Adipocyte (in vitro differentiated cells): ENCODE data around the gene SLC22A23.

Experiments
- DNase-seq: peaks from one replicate; pipeline ENCODE4 v3.0.0-alpha.2; 2015; ENCODE audit warnings: low read depth
- H3K27me3 ChIP-seq: replicated peaks from 2 replicates; pipeline ENCODE4 v1.7.0; 2013; ENCODE audit warnings: mild to moderate bottlenecking, low read length, moderate library complexity; ENCODE audit not compliant: control insufficient read depth, insufficient read depth
- H3K36me3 ChIP-seq: 2 replicates; pipeline ENCODE4 v1.7.0; 2013; ENCODE audit warnings: low read length, mild to moderate bottlenecking, moderate library complexity; ENCODE audit not compliant: control insufficient read depth, insufficient read depth, severe bottlenecking
- H3K4me1 ChIP-seq: 2 replicates; pipeline ENCODE4 v1.7.0; 2013; ENCODE audit warnings: mild to moderate bottlenecking, low read length, moderate library complexity; ENCODE audit not compliant: control insufficient read depth, insufficient read depth
- H3K4me3 ChIP-seq: 2 replicates; pipeline ENCODE4 v1.7.0; 2013; ENCODE audit warnings: mild to moderate bottlenecking, low read length, moderate library complexity
- H3K9ac ChIP-seq: 2 replicates; pipeline ENCODE4 v1.7.0; 2013; ENCODE audit warnings: mild to moderate bottlenecking, low read length, moderate library complexity
- H3K9me3 ChIP-seq: 2 replicates; pipeline ENCODE4 v1.7.0; 2013; ENCODE audit warnings: mild to moderate bottlenecking, low read length, moderate library complexity; ENCODE audit not compliant: control insufficient read depth

Gene SLC22A23

GRCh38 chr6:3377536-3378397 is 79.1 kb downstream of the SLC22A23 start:
- Histone ChIP-seq H3K9ac (no peak overlapping the region), H3K4me1 (no peaks in the 10 kb centered on the region), H3K4me3 (no peak overlapping the region), H3K27me3 (no peaks in the 10 kb centered on the region), H3K36me3 (no peaks in the 10 kb centered on the region), H3K9me3 (no peaks in the 10 kb centered on the region)
- DNase-seq = no peak

GRCh38 chr6:3376893-3377535 is 79.8 kb downstream of the SLC22A23 start:
- Histone ChIP-seq H3K9ac (no peak overlapping the region), H3K4me1 (no peaks in the 10 kb centered on the region), H3K4me3 (no peak overlapping the region), H3K9me3 (no peaks in the 10 kb centered on the region), H3K36me3 (no peaks in the 10 kb centered on the region), H3K27me3 (no peaks in the 10 kb centered on the region)
- no peak for DNase-seq

- Histone ChIP-seq H3K4me1 (no peaks in the 10 kb centered on the region), H3K36me3 (no peaks in the 10 kb centered on the region), H3K9me3 (no peaks in the 10 kb centered on the region), H3K9ac (no peak overlapping the region), H3K27me3 (no peaks in the 10 kb centered on the region), H3K4me3 (no peak overlapping the region)
- no peak for DNase-seq
These were observed 80.8 kb downstream of the SLC22A23 start for GRCh38 chr6:3376064-3376463.

- no peak overlapping the region for H3K9ac ChIP-seq
- no peaks in the 10 kb centered on the region for H3K36me3 ChIP-seq
- H3K4me1 ChIP-seq = no peaks in the 10 kb centered on the region
- DNase-seq = no peak
- no peaks in the 10 kb centered on the region for H3K9me3 ChIP-seq
- no peaks in the 10 kb centered on the region for H3K27me3 ChIP-seq
- H3K4me3 ChIP-seq = no peak overlapping the region
These were observed 83.2 kb downstream of the SLC22A23 start for GRCh38 chr6:3373597-3374203.

- H3K9ac ChIP-seq = no peak overlapping the region
- no peaks in the 10 kb centered on the region for H3K9me3 ChIP-seq
- no peak overlapping the region for H3K4me3 ChIP-seq
- no peaks in the 10 kb centered on the region for H3K4me1 ChIP-seq
- no peak for DNase-seq
- no peaks in the 10 kb centered on the region for H3K36me3 ChIP-seq
- no peaks in the 10 kb centered on the region for H3K27me3 ChIP-seq
These were observed 83.8 kb downstream of the SLC22A23 start for GRCh38 chr6:3372912-3373554.

- Histone ChIP-seq H3K4me3 (no peak overlapping the region), H3K9me3 (no peaks in the 10 kb centered on the region), H3K27me3 (no peaks in the 10 kb centered on the region), H3K36me3 (no peaks in the 10 kb centered on the region), H3K4me1 (no peaks in the 10 kb centered on the region), H3K9ac (no peak overlapping the region)
- DNase-seq = no peak
These were observed 84.5 kb downstream of the SLC22A23 start for GRCh38 chr6:3372184-3372846.

GRCh38 chr6:3371222-3371949 is 85.5 kb downstream of the SLC22A23 start:
- Histone ChIP-seq H3K27me3 (no peaks in the 10 kb centered on the region), H3K4me3 (no peak overlapping the region), H3K36me3 (no peaks in the 10 kb centered on the region), H3K9ac (no peak overlapping the region), H3K9me3 (no peaks in the 10 kb centered on the region), H3K4me1 (peaks cover 7% of the 10 kb centered on the region)
- no peak for DNase-seq

- no peak for DNase-seq
- Histone ChIP-seq H3K27me3 (no peaks in the 10 kb centered on the region), H3K9ac (no peak overlapping the region), H3K4me1 (peaks cover 8% of the 10 kb centered on the region), H3K4me3 (no peak overlapping the region), H3K9me3 (no peaks in the 10 kb centered on the region), H3K36me3 (no peaks in the 10 kb centered on the region)
These were observed 86.3 kb downstream of the SLC22A23 start for GRCh38 chr6:3370361-3371221.

- Histone ChIP-seq H3K9ac (no peak overlapping the region), H3K9me3 (no peaks in the 10 kb centered on the region), H3K4me3 (no peak overlapping the region), H3K36me3 (no peaks in the 10 kb centered on the region), H3K27me3 (no peaks in the 10 kb centered on the region), H3K4me1 (peaks cover 8% of the 10 kb centered on the region)
- DNase-seq = no peak
These were observed 86.9 kb downstream of the SLC22A23 start for GRCh38 chr6:3369985-3370360.

- H3K36me3 ChIP-seq = no peaks in the 10 kb centered on the region
- DNase-seq = no peak
- no peak overlapping the region for H3K4me3 ChIP-seq
- peaks cover 8% of the 10 kb centered on the region for H3K4me1 ChIP-seq
- no peak overlapping the region for H3K9ac ChIP-seq
- no peaks in the 10 kb centered on the region for H3K9me3 ChIP-seq
- no peaks in the 10 kb centered on the region for H3K27me3 ChIP-seq
These were observed 88.2 kb downstream of the SLC22A23 start for GRCh38 chr6:3368685-3369084.
